Transverse colon (tissue), 4 donors: ENCODE measurements around the gene DOCK1.

Experiments used
- EP300 ChIP-seq: sonication (generic); formaldehyde crosslinking; IDR thresholded peaks from one replicate; pipeline ENCODE4 v1.6.1; 2017; ENCODE audit warnings: antibody characterized with exemption, low read depth
- POLR2AphosphoS5 ChIP-seq, 3 donors: sonication (generic); formaldehyde crosslinking; IDR thresholded peaks; one replicate each; pipeline ENCODE4 v1.6.1; 2016; ENCODE audit warnings: antibody characterized with exemption in 3 of 3
- TF ChIP-seq, protein P1 (sequence below), 5 experiments: fragments of 200-600 bp in 3 of 5; fragments of 450-650 bp in 2 of 5; sonication (generic) in 3 of 5; IDR thresholded peaks; 1 replicate in 2 of 5; 2 replicates in 3 of 5; pipeline ENCODE4 v1.5.1; 2016 to 2017; ENCODE audit warnings: antibody characterized with exemption in 5 of 5, inconsistent platforms in 3 of 5, mild to moderate bottlenecking in 2 of 5, moderate library complexity in 1 of 5

DNA sequence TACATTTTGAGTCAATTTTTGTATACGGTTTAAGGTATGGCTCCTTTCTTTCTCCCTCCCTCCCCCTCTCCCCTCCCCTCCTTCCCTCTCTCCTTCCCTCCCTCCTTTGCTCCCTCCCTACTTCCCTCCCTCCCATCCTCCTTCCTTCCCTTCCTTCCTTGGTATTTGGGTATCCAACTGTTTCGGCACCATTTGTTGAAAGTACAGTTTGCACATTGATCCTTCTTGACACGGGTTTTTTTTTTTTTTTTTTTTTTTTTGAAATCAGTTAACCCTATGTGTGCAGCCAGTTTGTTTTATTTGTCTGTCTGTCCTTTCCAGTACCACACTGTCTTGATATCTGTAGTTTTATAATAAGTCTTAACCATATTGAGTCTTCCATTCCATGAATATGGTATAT lies 331.0 kb downstream of the DOCK1 start:
- no peak for TF ChIP-seq EP300
- no peak for TF ChIP-seq POLR2AphosphoS5 (IDR thresholded peaks at IDR 0.05)
- TF ChIP-seq, protein P1, sequence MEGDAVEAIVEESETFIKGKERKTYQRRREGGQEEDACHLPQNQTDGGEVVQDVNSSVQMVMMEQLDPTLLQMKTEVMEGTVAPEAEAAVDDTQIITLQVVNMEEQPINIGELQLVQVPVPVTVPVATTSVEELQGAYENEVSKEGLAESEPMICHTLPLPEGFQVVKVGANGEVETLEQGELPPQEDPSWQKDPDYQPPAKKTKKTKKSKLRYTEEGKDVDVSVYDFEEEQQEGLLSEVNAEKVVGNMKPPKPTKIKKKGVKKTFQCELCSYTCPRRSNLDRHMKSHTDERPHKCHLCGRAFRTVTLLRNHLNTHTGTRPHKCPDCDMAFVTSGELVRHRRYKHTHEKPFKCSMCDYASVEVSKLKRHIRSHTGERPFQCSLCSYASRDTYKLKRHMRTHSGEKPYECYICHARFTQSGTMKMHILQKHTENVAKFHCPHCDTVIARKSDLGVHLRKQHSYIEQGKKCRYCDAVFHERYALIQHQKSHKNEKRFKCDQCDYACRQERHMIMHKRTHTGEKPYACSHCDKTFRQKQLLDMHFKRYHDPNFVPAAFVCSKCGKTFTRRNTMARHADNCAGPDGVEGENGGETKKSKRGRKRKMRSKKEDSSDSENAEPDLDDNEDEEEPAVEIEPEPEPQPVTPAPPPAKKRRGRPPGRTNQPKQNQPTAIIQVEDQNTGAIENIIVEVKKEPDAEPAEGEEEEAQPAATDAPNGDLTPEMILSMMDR (IDR thresholded peaks at IDR 0.05), result no peak
